Endodermal cell (in vitro differentiated cells): ENCODE data around the gene NCK2. TPM values are rescaled to one million over a fixed set of nuclear protein-coding genes. Genes with fewer than 3 reads are reported as not detected.

ENCODE experiments used
- DNase-seq: peaks from one replicate; pipeline ENCODE4 v3.0.0-alpha.2; 2017
- H3K27ac ChIP-seq: 2 replicates; pipeline ENCODE4 v1.5.1; 2013; ENCODE audit warnings: mild to moderate bottlenecking, low read depth, low read length, moderate library complexity
- H3K27me3 ChIP-seq: 2 replicates; pipeline ENCODE4 v1.6.1; 2013; ENCODE audit warnings: mild to moderate bottlenecking, low read length, moderate library complexity; ENCODE audit not compliant: insufficient read depth, control insufficient read depth, poor library complexity, severe bottlenecking
- H3K36me3 ChIP-seq: 2 replicates; pipeline ENCODE4 v1.7.0; 2013; ENCODE audit warnings: mild to moderate bottlenecking, low read length, moderate library complexity; ENCODE audit not compliant: control insufficient read depth, insufficient read depth
- H3K4me1 ChIP-seq: one replicate; pipeline ENCODE4 v1.7.0; 2013; ENCODE audit warnings: low read length; ENCODE audit not compliant: control insufficient read depth, insufficient read depth
- H3K4me3 ChIP-seq: 2 replicates; pipeline ENCODE4 v1.5.1; 2013; ENCODE audit warnings: mild to moderate bottlenecking, low read length, moderate library complexity
- H3K9ac ChIP-seq: 2 replicates; pipeline ENCODE4 v1.6.1; 2013; ENCODE audit warnings: mild to moderate bottlenecking, low read length, moderate library complexity; ENCODE audit not compliant: poor library complexity, severe bottlenecking; ENCODE audit errors: extremely low read depth
- H3K9me3 ChIP-seq: 2 replicates; pipeline ENCODE4 v1.6.1; 2013; ENCODE audit warnings: mild to moderate bottlenecking, low read length, moderate library complexity; ENCODE audit not compliant: control insufficient read depth
- H3K27ac Mint-ChIP-seq: 2 replicates; pipeline ENCODE4 v1.8.0; 2020; ENCODE audit warnings: mixed read lengths
- H3K27me3 Mint-ChIP-seq: 2 replicates; pipeline ENCODE4 v1.8.0; 2021; ENCODE audit warnings: mild to moderate bottlenecking, mixed read lengths; ENCODE audit not compliant: insufficient read depth
- H3K36me3 Mint-ChIP-seq: 2 replicates; pipeline ENCODE4 v1.8.0; 2020; ENCODE audit warnings: low read depth, mixed read lengths
- H3K4me1 Mint-ChIP-seq: 2 replicates; pipeline ENCODE4 v1.8.0; 2020; ENCODE audit warnings: mixed read lengths
- H3K4me3 Mint-ChIP-seq: 2 replicates; pipeline ENCODE4 v1.8.0; 2020; ENCODE audit warnings: mild to moderate bottlenecking, moderate library complexity, mixed read lengths
- H3K9me3 Mint-ChIP-seq: 2 replicates; pipeline ENCODE4 v1.8.0; 2020; ENCODE audit warnings: mild to moderate bottlenecking, mixed read lengths
- WGBS, 2 experiments: methylation state at CpG; one replicate each; pipeline versions ENCODE4 v1.1.5 to v1.1.7; 2013; ENCODE audit warnings: missing lambda C conversion rate in 2 of 2, mixed read lengths in 1 of 2; ENCODE audit not compliant: insufficient coverage in 1 of 2, insufficient read length in 1 of 2; 5-methylcytosine and 5-hydroxymethylcytosine counted together
- total RNA-seq, 2 donors: library from RNA; stranded (reverse); fragmentation: NEBNext Ultra II Directional in 1 of 2; extraction: Animal tissue kit (Norgen Biotek cat#: 25700) in 1 of 2; gene quantifications; 2 replicates in 1 of 2; 3 replicates in 1 of 2; pipeline ENCODE4 v1.2.1, GENCODE V29; 2021
- TF ChIP-seq, protein P1 (sequence below): fragments of 200-600 bp; sonication (generic); conservative IDR thresholded peaks from 2 replicates; pipeline ENCODE4 v1.5.0; 2021; ENCODE audit warnings: antibody characterized with exemption, mild to moderate bottlenecking

The NCK2 gene
- total RNA-seq, 2 donors from 2014 or later, result 58.9 to 63.8 TPM

DNA sequence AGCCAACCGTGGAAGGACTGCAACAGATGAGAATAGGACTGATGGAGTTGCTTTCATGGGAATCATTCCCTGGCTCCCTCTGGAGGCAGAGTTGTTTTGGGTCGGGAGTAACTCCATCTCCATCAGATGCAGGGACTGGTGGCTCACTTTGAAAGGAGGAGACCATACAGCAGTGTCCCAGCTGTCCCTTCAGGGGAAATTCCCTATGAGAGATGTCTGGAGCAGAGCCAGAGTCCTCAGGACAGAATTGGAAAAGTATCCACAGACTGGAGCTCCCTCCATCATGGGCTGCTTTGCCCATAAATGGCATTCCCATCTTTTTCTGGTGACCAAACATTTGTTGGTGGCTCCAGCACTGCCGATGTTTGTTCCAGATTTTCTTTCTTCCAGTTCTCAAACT is 144.3 kb downstream of the NCK2 start:
- TF ChIP-seq, protein P1, sequence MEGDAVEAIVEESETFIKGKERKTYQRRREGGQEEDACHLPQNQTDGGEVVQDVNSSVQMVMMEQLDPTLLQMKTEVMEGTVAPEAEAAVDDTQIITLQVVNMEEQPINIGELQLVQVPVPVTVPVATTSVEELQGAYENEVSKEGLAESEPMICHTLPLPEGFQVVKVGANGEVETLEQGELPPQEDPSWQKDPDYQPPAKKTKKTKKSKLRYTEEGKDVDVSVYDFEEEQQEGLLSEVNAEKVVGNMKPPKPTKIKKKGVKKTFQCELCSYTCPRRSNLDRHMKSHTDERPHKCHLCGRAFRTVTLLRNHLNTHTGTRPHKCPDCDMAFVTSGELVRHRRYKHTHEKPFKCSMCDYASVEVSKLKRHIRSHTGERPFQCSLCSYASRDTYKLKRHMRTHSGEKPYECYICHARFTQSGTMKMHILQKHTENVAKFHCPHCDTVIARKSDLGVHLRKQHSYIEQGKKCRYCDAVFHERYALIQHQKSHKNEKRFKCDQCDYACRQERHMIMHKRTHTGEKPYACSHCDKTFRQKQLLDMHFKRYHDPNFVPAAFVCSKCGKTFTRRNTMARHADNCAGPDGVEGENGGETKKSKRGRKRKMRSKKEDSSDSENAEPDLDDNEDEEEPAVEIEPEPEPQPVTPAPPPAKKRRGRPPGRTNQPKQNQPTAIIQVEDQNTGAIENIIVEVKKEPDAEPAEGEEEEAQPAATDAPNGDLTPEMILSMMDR, result no peak
- Histone ChIP-seq H3K27me3 (no peaks in the 10 kb centered on the region), H3K27ac (no peak overlapping the region), H3K36me3 (peaks cover 34% of the 10 kb centered on the region), H3K4me3 (no peak overlapping the region), H3K4me1 (no peaks in the 10 kb centered on the region), H3K9ac (no peak overlapping the region), H3K9me3 (peaks cover 16% of the 10 kb centered on the region)
- Mint-ChIP-seq H3K4me3 (no peak overlapping the region), H3K36me3 (peaks cover 34% of the 10 kb centered on the region), H3K4me1 (peaks cover 17% of the 10 kb centered on the region), H3K27me3 (no peaks in the 10 kb centered on the region), H3K27ac (no peak overlapping the region), H3K9me3 (peaks cover 13% of the 10 kb centered on the region)
- 79 to 100% methylated on average over 2 to 3 of the region's 3 CpGs for WGBS, 2 experiments
- no peak for DNase-seq

DNA sequence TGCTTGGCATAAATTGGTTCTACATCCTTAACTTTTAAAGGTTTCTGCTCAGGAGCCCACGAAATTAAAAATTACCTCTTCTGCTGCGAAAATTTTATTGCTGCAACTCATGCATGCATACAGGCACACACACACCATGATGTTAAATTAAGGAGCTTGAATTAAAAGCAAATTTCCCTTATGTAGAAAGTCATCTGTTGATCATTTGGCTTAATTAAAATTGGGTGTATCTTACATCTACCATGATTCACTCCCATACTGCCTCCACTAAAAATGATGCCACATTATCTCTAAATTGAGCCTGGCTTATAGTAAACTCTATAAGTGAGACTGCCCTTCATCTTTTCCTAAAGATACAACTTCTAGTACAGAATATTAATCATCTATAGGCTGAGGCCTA is 145.4 kb downstream of the NCK2 start:
- H3K27me3 ChIP-seq, result no peaks in the 10 kb centered on the region
- DNase-seq, result no peak
- peaks cover 17% of the 10 kb centered on the region for H3K4me1 Mint-ChIP-seq
- peaks cover 13% of the 10 kb centered on the region for H3K9me3 Mint-ChIP-seq
- TF ChIP-seq, protein P1, result no peak
- H3K27ac Mint-ChIP-seq, result no peak overlapping the region
- H3K9ac ChIP-seq, result no peak overlapping the region
- no peaks in the 10 kb centered on the region for H3K4me1 ChIP-seq
- H3K36me3 ChIP-seq, result peaks cover 45% of the 10 kb centered on the region
- peaks cover 16% of the 10 kb centered on the region for H3K9me3 ChIP-seq
- WGBS, 2 experiments, result 38 to 40% methylated on average over 2 of the region's 2 CpGs
- H3K27ac ChIP-seq, result peak overlapping the region; percentile 87
- no peak overlapping the region for H3K4me3 Mint-ChIP-seq
- no peak overlapping the region for H3K4me3 ChIP-seq
- H3K36me3 Mint-ChIP-seq, result peaks cover 45% of the 10 kb centered on the region
- no peaks in the 10 kb centered on the region for H3K27me3 Mint-ChIP-seq

DNA sequence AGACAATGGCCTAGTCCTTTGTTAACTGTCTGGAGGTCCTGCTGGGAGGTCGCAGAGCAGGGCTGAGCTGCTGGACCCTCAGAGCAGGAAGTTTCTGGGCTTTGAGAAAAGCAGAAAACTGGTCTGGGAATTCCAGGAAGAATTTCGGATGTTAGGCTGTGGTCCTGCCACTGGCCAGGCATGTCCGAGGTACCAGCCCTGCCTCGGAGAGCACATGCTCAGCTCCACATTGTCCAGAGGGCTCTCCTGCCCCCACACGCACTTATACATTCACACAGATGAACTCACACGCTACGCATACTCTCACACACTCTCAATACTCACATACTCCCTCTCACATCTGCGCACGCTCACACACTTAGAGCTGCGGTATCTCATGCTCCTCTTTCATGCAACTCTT is 146.1 kb downstream of the NCK2 start:
- peaks cover 16% of the 10 kb centered on the region for H3K9me3 ChIP-seq
- H3K9me3 Mint-ChIP-seq, result peaks cover 13% of the 10 kb centered on the region
- H3K4me1 ChIP-seq, result no peaks in the 10 kb centered on the region
- H3K27me3 Mint-ChIP-seq, result no peaks in the 10 kb centered on the region
- H3K27me3 ChIP-seq, result no peaks in the 10 kb centered on the region
- H3K4me1 Mint-ChIP-seq, result peaks cover 17% of the 10 kb centered on the region
- no peak overlapping the region for H3K9ac ChIP-seq
- WGBS, 2 experiments, result 72 to 91% methylated on average over 10 of the region's 10 CpGs
- no peak overlapping the region for H3K4me3 ChIP-seq
- TF ChIP-seq, protein P1, result no peak
- H3K36me3 Mint-ChIP-seq, result peaks cover 51% of the 10 kb centered on the region
- peaks cover 52% of the 10 kb centered on the region for H3K36me3 ChIP-seq
- no peak overlapping the region for H3K27ac Mint-ChIP-seq
- peak overlapping the region; percentile 87 for H3K27ac ChIP-seq
- H3K4me3 Mint-ChIP-seq, result no peak overlapping the region
- no peak for DNase-seq
